ENCODE measurements around the gene ELMO2.

- TF ChIP-seq CTCF (IDR thresholded peaks at IDR 0.05), result no peak
- TF ChIP-seq POLR2A (IDR thresholded peaks at IDR 0.05), result peak; percentile 21
These were observed 6.2 kb downstream of the ELMO2 start for GRCh38 chr20:46400253-46400652.

Data from prostate gland (tissue), 2 donors.